Measurements from ENCODE around the gene UGT1A3.

Gene UGT1A3

GRCh38 chr2:233820774-233821105, 91.9 kb downstream of the UGT1A3 start:
- Histone ChIP-seq H3K9me2 (replicated peaks; ENCODE audit: low read depth, low read length) (no peaks in the 10 kb centered on the region), H3K27me3 (ENCODE audit: insufficient read depth, low read length, poor library complexity, severe bottlenecking) (no peaks in the 10 kb centered on the region), H3K9me3 (ENCODE audit: insufficient read depth, low read depth, low read length) (no peaks in the 10 kb centered on the region), H3K79me2 (ENCODE audit: insufficient read depth, low read length) (no peaks in the 10 kb centered on the region), H3K9ac (ENCODE audit: low read depth, low read length, poor library complexity, severe bottlenecking) (no peak overlapping the region), H3K36me3 (ENCODE audit: insufficient read depth, low read length) (no peaks in the 10 kb centered on the region), H4K20me1 (ENCODE audit: insufficient read depth, low read length, poor library complexity, severe bottlenecking) (no peaks in the 10 kb centered on the region), H3K4me3 (ENCODE audit: low read length, poor library complexity, severe bottlenecking) (no peak overlapping the region), H2AFZ (ENCODE audit: low read length) (no peak overlapping the region), H3K4me1 (ENCODE audit: insufficient read depth, low read length, poor library complexity, severe bottlenecking) (no peaks in the 10 kb centered on the region), H3F3A (ENCODE audit: low read depth) (no peaks in the 10 kb centered on the region), H3K4me2 (ENCODE audit: low read depth, low read length, poor library complexity, severe bottlenecking) (no peak overlapping the region)
- TF ChIP-seq CTCF (conservative IDR thresholded peaks at IDR 0.05; ENCODE audit: low read length) (no peak), EZH2phosphoT487 (IDR thresholded peaks at IDR 0.05; ENCODE audit: borderline replicate concordance) (no peak)

GRCh38 chr2:233821196-233821595, 92.4 kb downstream of the UGT1A3 start:
- Histone ChIP-seq H3F3A (ENCODE audit: low read depth) (no peaks in the 10 kb centered on the region), H3K27me3 (ENCODE audit: insufficient read depth, low read length, poor library complexity, severe bottlenecking) (no peaks in the 10 kb centered on the region), H3K9ac (ENCODE audit: low read depth, low read length, poor library complexity, severe bottlenecking) (no peak overlapping the region), H3K4me3 (ENCODE audit: low read length, poor library complexity, severe bottlenecking) (no peak overlapping the region), H3K36me3 (ENCODE audit: insufficient read depth, low read length) (no peaks in the 10 kb centered on the region), H3K4me2 (ENCODE audit: low read depth, low read length, poor library complexity, severe bottlenecking) (no peak overlapping the region), H3K9me2 (replicated peaks; ENCODE audit: low read depth, low read length) (no peaks in the 10 kb centered on the region), H3K79me2 (ENCODE audit: insufficient read depth, low read length) (no peaks in the 10 kb centered on the region), H4K20me1 (ENCODE audit: insufficient read depth, low read length, poor library complexity, severe bottlenecking) (no peaks in the 10 kb centered on the region), H3K4me1 (ENCODE audit: insufficient read depth, low read length, poor library complexity, severe bottlenecking) (no peaks in the 10 kb centered on the region), H3K9me3 (ENCODE audit: insufficient read depth, low read depth, low read length) (no peaks in the 10 kb centered on the region), H2AFZ (ENCODE audit: low read length) (no peak overlapping the region)
- TF ChIP-seq CTCF (conservative IDR thresholded peaks at IDR 0.05; ENCODE audit: low read length) (no peak), EZH2phosphoT487 (IDR thresholded peaks at IDR 0.05; ENCODE audit: borderline replicate concordance) (no peak)

- TF ChIP-seq EZH2phosphoT487 (IDR thresholded peaks at IDR 0.05; ENCODE audit: borderline replicate concordance) (no peak), CTCF (conservative IDR thresholded peaks at IDR 0.05; ENCODE audit: low read length) (no peak)
- H3K9me3 ChIP-seq (ENCODE audit: insufficient read depth, low read depth, low read length), result no peaks in the 10 kb centered on the region
- no peaks in the 10 kb centered on the region for H3K9me2 ChIP-seq (replicated peaks; ENCODE audit: low read depth, low read length)
- no peaks in the 10 kb centered on the region for H3K36me3 ChIP-seq (ENCODE audit: insufficient read depth, low read length)
- no peaks in the 10 kb centered on the region for H3K4me1 ChIP-seq (ENCODE audit: insufficient read depth, low read length, poor library complexity, severe bottlenecking)
- H3K27me3 ChIP-seq (ENCODE audit: insufficient read depth, low read length, poor library complexity, severe bottlenecking), result no peaks in the 10 kb centered on the region
- H3K4me3 ChIP-seq (ENCODE audit: low read length, poor library complexity, severe bottlenecking), result no peak overlapping the region
- no peak overlapping the region for H3K9ac ChIP-seq (ENCODE audit: low read depth, low read length, poor library complexity, severe bottlenecking)
- H3K4me2 ChIP-seq (ENCODE audit: low read depth, low read length, poor library complexity, severe bottlenecking), result no peak overlapping the region
- no peaks in the 10 kb centered on the region for H3K79me2 ChIP-seq (ENCODE audit: insufficient read depth, low read length)
- H3F3A ChIP-seq (ENCODE audit: low read depth), result no peaks in the 10 kb centered on the region
- no peaks in the 10 kb centered on the region for H4K20me1 ChIP-seq (ENCODE audit: insufficient read depth, low read length, poor library complexity, severe bottlenecking)
- H2AFZ ChIP-seq (ENCODE audit: low read length), result no peak overlapping the region
These were observed 92.9 kb downstream of the UGT1A3 start for GRCh38 chr2:233821709-233822100.
